Measurements from ENCODE around the gene POLR1A.

POLR1A gene

DNA sequence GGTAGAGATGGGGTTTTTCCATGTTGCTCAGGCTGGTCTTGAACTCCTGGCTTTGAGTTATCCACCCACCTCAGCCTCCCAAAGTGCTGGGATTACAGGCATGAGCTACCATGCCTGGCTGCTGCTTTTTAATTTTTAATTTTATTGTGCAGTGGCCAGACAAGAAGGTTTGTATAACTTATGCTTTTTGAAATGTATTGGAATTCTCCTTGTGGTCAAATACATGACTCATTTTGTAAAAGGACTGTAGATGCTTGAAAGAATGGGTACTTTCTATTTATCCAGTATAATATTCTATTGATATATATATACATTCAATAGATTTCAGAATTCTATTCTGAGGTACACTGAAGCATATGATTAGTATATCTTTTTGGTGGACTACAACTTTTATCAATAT lies 134.3 kb downstream of the POLR1A start:
- DNase-seq: no peak
